ENCODE results near the gene RXFP4. TPM values are rescaled to one million over a fixed set of nuclear protein-coding genes. Genes with fewer than 3 reads are reported as not detected.
A peak's percentile ranks its signal among the peaks of the same experiment; 100 is the strongest.

Gene RXFP4
- total RNA-seq, 2 experiments from 2014 or later = 0.34 TPM; not detected in 1

DNA sequence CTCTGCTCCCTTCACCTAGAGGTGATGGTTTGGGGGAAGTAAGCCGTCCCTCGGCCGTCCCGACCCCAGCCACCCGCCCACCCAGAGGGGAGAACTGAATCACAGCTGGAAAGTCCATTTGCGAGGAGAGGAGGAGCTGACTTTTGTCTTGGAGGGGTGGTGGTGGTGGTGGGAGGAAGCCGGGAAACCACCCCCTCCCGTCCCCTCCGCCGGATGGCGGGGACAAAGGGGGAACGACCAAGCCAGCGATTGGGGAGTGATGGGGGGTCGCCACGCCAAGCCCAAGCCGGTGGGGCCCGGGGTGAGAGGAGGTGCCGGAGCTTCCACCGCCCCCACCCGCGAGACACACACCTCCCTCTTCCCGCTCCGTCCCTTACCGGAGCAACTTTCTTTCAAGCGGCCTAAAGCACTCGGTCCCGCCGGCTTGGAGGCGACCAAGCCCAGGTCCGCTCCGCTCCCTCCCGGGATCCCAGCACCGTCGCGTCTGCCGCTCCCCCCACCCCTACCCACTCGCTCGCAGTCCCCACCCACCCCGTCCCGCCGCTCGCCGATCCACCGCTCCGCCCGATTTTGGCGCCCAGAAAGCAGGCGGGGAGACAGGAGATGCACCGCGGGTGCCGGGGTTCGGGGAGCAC lies 36.4 kb downstream of the RXFP4 start:
- H3K79me2 ChIP-seq (ENCODE audit: insufficient read depth, low read depth, low read length) = peaks cover 95% of the 10 kb centered on the region
- H3K9me2 ChIP-seq (ENCODE audit: insufficient read depth, low read length) = no peaks in the 10 kb centered on the region
- H3K27ac ChIP-seq (ENCODE audit: low read depth, low read length, poor library complexity, severe bottlenecking) = peak overlapping the region; percentile 94
- no peak for DNase-seq (ENCODE audit: low spot score)
- ChIA-PET CTCF (ENCODE audit: unreplicated experiment) (interaction anchor here (0.6 to 1.6 kb wide), 6 partner anchors 10 to 36 kb away, joined by 4 to 8 read pairs (median 4); no protein-coding TSS in a partner anchor), POLR2A (interaction anchor here (0.6 to 4.2 kb wide), 15 partner anchors 10 to 178 kb away, joined by 3 to 34 read pairs (median 5); partner anchors contain the start of gene KHDC4)
- peaks cover 38% of the 10 kb centered on the region for H3K36me3 ChIP-seq (ENCODE audit: insufficient read depth, low read length)
- H2AFZ ChIP-seq (ENCODE audit: low read length) = no peak overlapping the region
- peaks cover 26% of the 10 kb centered on the region for H4K20me1 ChIP-seq (ENCODE audit: insufficient read depth, low read length)
- H3K9me3 ChIP-seq (ENCODE audit: low read length) = no peaks in the 10 kb centered on the region
- peak overlapping the region; percentile 85 for H3K4me3 ChIP-seq (ENCODE audit: low read depth, low read length, poor library complexity, severe bottlenecking)
- H3K4me1 ChIP-seq (ENCODE audit: insufficient read depth, low read length, poor library complexity, severe bottlenecking) = peaks cover 68% of the 10 kb centered on the region
- H3K4me2 ChIP-seq (ENCODE audit: low read length) = peak overlapping the region; percentile 94
- TF ChIP-seq, protein P1, sequence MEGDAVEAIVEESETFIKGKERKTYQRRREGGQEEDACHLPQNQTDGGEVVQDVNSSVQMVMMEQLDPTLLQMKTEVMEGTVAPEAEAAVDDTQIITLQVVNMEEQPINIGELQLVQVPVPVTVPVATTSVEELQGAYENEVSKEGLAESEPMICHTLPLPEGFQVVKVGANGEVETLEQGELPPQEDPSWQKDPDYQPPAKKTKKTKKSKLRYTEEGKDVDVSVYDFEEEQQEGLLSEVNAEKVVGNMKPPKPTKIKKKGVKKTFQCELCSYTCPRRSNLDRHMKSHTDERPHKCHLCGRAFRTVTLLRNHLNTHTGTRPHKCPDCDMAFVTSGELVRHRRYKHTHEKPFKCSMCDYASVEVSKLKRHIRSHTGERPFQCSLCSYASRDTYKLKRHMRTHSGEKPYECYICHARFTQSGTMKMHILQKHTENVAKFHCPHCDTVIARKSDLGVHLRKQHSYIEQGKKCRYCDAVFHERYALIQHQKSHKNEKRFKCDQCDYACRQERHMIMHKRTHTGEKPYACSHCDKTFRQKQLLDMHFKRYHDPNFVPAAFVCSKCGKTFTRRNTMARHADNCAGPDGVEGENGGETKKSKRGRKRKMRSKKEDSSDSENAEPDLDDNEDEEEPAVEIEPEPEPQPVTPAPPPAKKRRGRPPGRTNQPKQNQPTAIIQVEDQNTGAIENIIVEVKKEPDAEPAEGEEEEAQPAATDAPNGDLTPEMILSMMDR (conservative IDR thresholded peaks at IDR 0.05; ENCODE audit: low read length) = no peak
- no peak for TF ChIP-seq EZH2phosphoT487 (IDR thresholded peaks at IDR 0.05; ENCODE audit: borderline replicate concordance, low read depth, low read length)
- no TSS peak for BruUV-seq (replicated peaks)
- intact Hi-C loops (cut with micrococcal nuclease; ENCODE audit: unreplicated experiment) = loop anchor here (2.0 kb wide), 1 partner anchor 39 kb away; no protein-coding TSS in a partner anchor

DNA sequence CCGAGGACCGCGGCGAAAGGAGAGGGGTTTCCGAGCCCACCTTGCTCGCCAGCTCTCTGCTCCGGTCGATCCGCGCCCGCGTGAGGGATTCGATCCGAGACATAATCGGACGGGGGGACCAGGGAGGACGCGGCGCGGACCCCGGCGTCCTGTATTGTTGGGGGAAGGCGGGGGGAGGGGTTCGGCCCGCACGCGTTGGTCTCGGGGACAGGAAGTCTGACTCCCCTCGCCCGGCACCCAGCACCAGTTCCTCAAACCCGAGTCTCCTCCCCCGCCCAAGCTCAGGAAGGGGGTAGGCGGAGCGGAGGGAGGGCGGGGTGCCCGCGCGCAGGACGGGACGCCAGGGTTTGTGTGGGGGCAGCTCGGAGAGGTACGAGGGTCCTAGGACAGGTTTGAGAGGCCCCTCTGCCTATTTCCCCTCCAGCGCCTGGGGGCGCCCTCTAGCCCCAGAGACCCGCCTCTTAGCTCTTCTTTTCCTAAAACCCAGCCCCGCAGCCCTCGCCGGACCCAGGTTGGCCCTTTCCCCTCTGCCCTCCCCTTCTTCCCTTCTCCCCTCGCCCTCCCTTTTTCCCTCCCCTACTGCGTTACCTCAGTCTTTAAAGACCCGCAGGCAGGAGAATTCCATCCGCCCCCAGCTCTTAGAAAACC lies 37.0 kb downstream of the RXFP4 start, which contains the start of gene ARHGEF2:
TSS of gene ARHGEF2 (minus strand) at position 223 of the 648 bp plus-strand sequence. CDS start at position 103, 120 bp downstream.
- Histone ChIP-seq H3K36me3 (ENCODE audit: insufficient read depth, low read length) (peaks cover 33% of the 10 kb centered on the region), H3K4me3 (ENCODE audit: low read depth, low read length, poor library complexity, severe bottlenecking) (peak within 1 kb of the TSS; percentile 85), H3K4me1 (ENCODE audit: insufficient read depth, low read length, poor library complexity, severe bottlenecking) (peaks cover 68% of the 10 kb centered on the region), H3K79me2 (ENCODE audit: insufficient read depth, low read depth, low read length) (peaks cover 89% of the 10 kb centered on the region), H3K4me2 (ENCODE audit: low read length) (peak within 1 kb of the TSS; percentile 94), H3K9me2 (ENCODE audit: insufficient read depth, low read length) (no peaks in the 10 kb centered on the region), H3K9me3 (ENCODE audit: low read length) (no peaks in the 10 kb centered on the region), H3K27ac (ENCODE audit: low read depth, low read length, poor library complexity, severe bottlenecking) (peak within 1 kb of the TSS; percentile 94), H2AFZ (ENCODE audit: low read length) (no peak within 1 kb of the TSS), H4K20me1 (ENCODE audit: insufficient read depth, low read length) (peaks cover 22% of the 10 kb centered on the region)
- ChIA-PET POLR2A (interaction anchor here (0.6 to 4.2 kb wide), 13 partner anchors 11 to 96 kb away, joined by 3 to 34 read pairs (median 5); partner anchors contain the start of gene KHDC4), CTCF (ENCODE audit: unreplicated experiment) (interaction anchor here (0.6 to 1.6 kb wide), 6 partner anchors 11 to 36 kb away, joined by 3 to 8 read pairs (median 4); no protein-coding TSS in a partner anchor)
- BruUV-seq (replicated peaks) = no TSS peak
- TF ChIP-seq, protein P1 (conservative IDR thresholded peaks at IDR 0.05; ENCODE audit: low read length) = peak; percentile 70
- no peak for TF ChIP-seq EZH2phosphoT487 (IDR thresholded peaks at IDR 0.05; ENCODE audit: borderline replicate concordance, low read depth, low read length)
- intact Hi-C loops (cut with micrococcal nuclease; ENCODE audit: unreplicated experiment) = loop anchor here (2.0 kb wide), 1 partner anchor 40 kb away; no protein-coding TSS in a partner anchor
- DNase-seq (ENCODE audit: low spot score) = peak; percentile 94

Data from OCI-LY7 (cell line).